Neural cell (in vitro differentiated cells): ENCODE results near the gene LAG3. TPM values are rescaled to one million over a fixed set of nuclear protein-coding genes. Genes with fewer than 3 reads are reported as not detected.

Source experiments
- H2AFZ ChIP-seq: fragments of 200-600, 300-800 bp; sonication (generic), shearing (Covaris generic); 2 replicates; pipeline ENCODE4 v1.6.0; 2014; ENCODE audit warnings: low read depth, mild to moderate bottlenecking, antibody characterized with exemption, low read length, moderate library complexity
- H3F3A ChIP-seq: fragments of 200-600 bp; shearing (Covaris generic); 2 replicates; pipeline ENCODE4 v1.6.1; 2016; ENCODE audit warnings: mild to moderate bottlenecking, moderate library complexity, mixed read lengths, antibody characterized with exemption, low read length; ENCODE audit not compliant: insufficient read depth, poor library complexity, severe bottlenecking
- H3K27ac ChIP-seq: fragments of 200-600, 300-800 bp; sonication (generic), shearing (Covaris generic); 2 replicates; pipeline ENCODE4 v1.5.1; 2014; ENCODE audit warnings: mild to moderate bottlenecking, low read length, moderate library complexity
- H3K27me3 ChIP-seq: fragments of 300-800, 200-600 bp; sonication (generic), shearing (Covaris generic); 2 replicates; pipeline ENCODE4 v1.6.0; 2014; ENCODE audit warnings: mild to moderate bottlenecking, low read depth, low read length, moderate library complexity; ENCODE audit not compliant: insufficient read depth
- H3K36me3 ChIP-seq: fragments of 300-800, 200-600 bp; sonication (generic), shearing (Covaris generic); 2 replicates; pipeline ENCODE4 v1.5.1; 2014; ENCODE audit warnings: mild to moderate bottlenecking, antibody characterized with exemption, low read length, moderate library complexity; ENCODE audit not compliant: insufficient read depth
- H3K4me2 ChIP-seq: fragments of 300-800, 200-600 bp; sonication (generic), shearing (Covaris generic); 2 replicates; pipeline ENCODE4 v1.6.0; 2014; ENCODE audit warnings: mild to moderate bottlenecking, low read length
- H3K4me3 ChIP-seq: fragments of 300-800, 200-600 bp; sonication (generic), shearing (Covaris generic); 2 replicates; pipeline ENCODE4 v1.5.1; 2014; ENCODE audit warnings: mild to moderate bottlenecking, low read length, moderate library complexity
- H3K79me2 ChIP-seq: fragments of 200-600 bp; shearing (Covaris generic); replicated peaks from 2 replicates; pipeline ENCODE4 v1.6.0; 2014; ENCODE audit warnings: mild to moderate bottlenecking, low read length, moderate library complexity; ENCODE audit not compliant: insufficient read depth
- H3K9ac ChIP-seq: fragments of 300-800, 200-600 bp; sonication (generic), shearing (Covaris generic); 2 replicates; pipeline ENCODE4 v1.6.1; 2016; ENCODE audit warnings: mild to moderate bottlenecking, low read length, mixed read lengths
- H3K9me2 ChIP-seq: fragments of 200-600 bp; shearing (Covaris generic); 2 replicates; pipeline ENCODE4 v1.6.1; 2016; ENCODE audit warnings: mild to moderate bottlenecking, low read length, mixed read lengths; ENCODE audit not compliant: insufficient read depth
- H3K9me3 ChIP-seq: fragments of 200-600, 300-800 bp; sonication (generic), shearing (Covaris generic); 2 replicates; pipeline ENCODE4 v1.6.1; 2016; ENCODE audit warnings: mild to moderate bottlenecking, mixed run types, low read length, moderate library complexity, mixed read lengths
- H4K20me1 ChIP-seq: fragments of 200-600 bp; shearing (Covaris generic); 2 replicates; pipeline ENCODE4 v1.6.1; 2016; ENCODE audit warnings: mild to moderate bottlenecking, mixed run types; ENCODE audit not compliant: insufficient read depth
- EP300 ChIP-seq: fragments of 450-650 bp; conservative IDR thresholded peaks from 2 replicates; pipeline ENCODE4 v1.6.1; 2014; ENCODE audit warnings: antibody characterized with exemption, mild to moderate bottlenecking, moderate library complexity; ENCODE audit not compliant: poor library complexity, severe bottlenecking
- EZH2 ChIP-seq: fragments of 200-600, 300-800 bp; shearing (Covaris generic), sonication (generic); IDR thresholded peaks from 2 replicates; pipeline ENCODE4 v1.6.1; 2014; ENCODE audit warnings: antibody characterized with exemption, low read length, borderline replicate concordance, mild to moderate bottlenecking; ENCODE audit not compliant: insufficient read depth, poor library complexity, severe bottlenecking
- MXI1 ChIP-seq: fragments of 450-650 bp; conservative IDR thresholded peaks from 2 replicates; pipeline ENCODE4 v1.6.1; 2014; ENCODE audit warnings: antibody characterized with exemption, mild to moderate bottlenecking; ENCODE audit not compliant: poor library complexity, severe bottlenecking
- POLR2AphosphoS5 ChIP-seq: IDR thresholded peaks from 2 replicates; pipeline ENCODE4 v1.6.1; 2012
- RAD21 ChIP-seq: fragments of 450-650 bp; conservative IDR thresholded peaks from 2 replicates; pipeline ENCODE4 v1.6.1; 2014; ENCODE audit warnings: antibody characterized with exemption, mild to moderate bottlenecking, moderate library complexity
- SMC3 ChIP-seq: fragments of 450-650 bp; conservative IDR thresholded peaks from 2 replicates; pipeline ENCODE4 v1.6.1; 2014; ENCODE audit warnings: antibody characterized with exemption, mild to moderate bottlenecking, moderate library complexity; ENCODE audit not compliant: poor library complexity
- TAF1 ChIP-seq: IDR thresholded peaks from 2 replicates; pipeline ENCODE4 v1.6.1; 2012; ENCODE audit warnings: low read depth
- polyA plus RNA-seq: library from polyadenylated mRNA; depleted of rRNA; stranded (reverse); fragments of >200 nt; gene quantifications from 2 replicates; pipeline ENCODE4 v1.2.3, GENCODE V29; 2014
- TF ChIP-seq, protein P1 (sequence below): fragments of 450-650 bp; IDR thresholded peaks from 2 replicates; pipeline ENCODE4 v1.5.1; 2014; ENCODE audit warnings: antibody characterized with exemption, mild to moderate bottlenecking, moderate library complexity; ENCODE audit not compliant: poor library complexity, severe bottlenecking
- TF ChIP-seq, protein P2 (sequence below): IDR thresholded peaks from 2 replicates; pipeline ENCODE4 v1.6.1; 2012; ENCODE audit warnings: borderline replicate concordance

LAG3 gene
- polyA plus RNA-seq, 1 donor from 2014 or later = 1.4 TPM

DNA sequence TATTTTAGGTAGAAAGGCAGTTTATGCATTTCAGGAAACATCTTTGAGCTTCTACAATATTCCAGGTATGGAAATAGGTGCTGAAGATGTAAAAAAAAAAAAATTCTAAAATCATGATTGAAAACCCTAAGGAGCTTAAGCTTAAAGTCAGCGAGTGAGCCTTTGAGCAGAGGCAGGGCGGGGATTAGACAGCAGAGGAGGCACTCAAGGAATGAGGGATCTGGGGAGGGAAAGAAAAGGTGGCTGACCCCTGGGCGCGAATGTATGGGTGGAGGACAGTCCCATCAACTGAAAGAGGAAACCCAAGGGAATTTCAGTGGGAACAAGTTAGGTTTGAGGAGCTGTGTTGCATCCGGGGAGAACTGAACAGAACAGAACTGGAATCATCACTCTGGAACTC is 12.6 kb upstream of the LAG3 start:
- no peak overlapping the region for H3K27ac ChIP-seq
- H3K4me2 ChIP-seq = no peak overlapping the region
- H3K36me3 ChIP-seq = no peaks in the 10 kb centered on the region
- TF ChIP-seq EP300 (no peak), TAF1 (no peak), RAD21 (no peak), EZH2 (no peak), POLR2AphosphoS5 (no peak), MXI1 (no peak)
- TF ChIP-seq, protein P1, sequence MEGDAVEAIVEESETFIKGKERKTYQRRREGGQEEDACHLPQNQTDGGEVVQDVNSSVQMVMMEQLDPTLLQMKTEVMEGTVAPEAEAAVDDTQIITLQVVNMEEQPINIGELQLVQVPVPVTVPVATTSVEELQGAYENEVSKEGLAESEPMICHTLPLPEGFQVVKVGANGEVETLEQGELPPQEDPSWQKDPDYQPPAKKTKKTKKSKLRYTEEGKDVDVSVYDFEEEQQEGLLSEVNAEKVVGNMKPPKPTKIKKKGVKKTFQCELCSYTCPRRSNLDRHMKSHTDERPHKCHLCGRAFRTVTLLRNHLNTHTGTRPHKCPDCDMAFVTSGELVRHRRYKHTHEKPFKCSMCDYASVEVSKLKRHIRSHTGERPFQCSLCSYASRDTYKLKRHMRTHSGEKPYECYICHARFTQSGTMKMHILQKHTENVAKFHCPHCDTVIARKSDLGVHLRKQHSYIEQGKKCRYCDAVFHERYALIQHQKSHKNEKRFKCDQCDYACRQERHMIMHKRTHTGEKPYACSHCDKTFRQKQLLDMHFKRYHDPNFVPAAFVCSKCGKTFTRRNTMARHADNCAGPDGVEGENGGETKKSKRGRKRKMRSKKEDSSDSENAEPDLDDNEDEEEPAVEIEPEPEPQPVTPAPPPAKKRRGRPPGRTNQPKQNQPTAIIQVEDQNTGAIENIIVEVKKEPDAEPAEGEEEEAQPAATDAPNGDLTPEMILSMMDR = no peak
- TF ChIP-seq, protein P2, sequence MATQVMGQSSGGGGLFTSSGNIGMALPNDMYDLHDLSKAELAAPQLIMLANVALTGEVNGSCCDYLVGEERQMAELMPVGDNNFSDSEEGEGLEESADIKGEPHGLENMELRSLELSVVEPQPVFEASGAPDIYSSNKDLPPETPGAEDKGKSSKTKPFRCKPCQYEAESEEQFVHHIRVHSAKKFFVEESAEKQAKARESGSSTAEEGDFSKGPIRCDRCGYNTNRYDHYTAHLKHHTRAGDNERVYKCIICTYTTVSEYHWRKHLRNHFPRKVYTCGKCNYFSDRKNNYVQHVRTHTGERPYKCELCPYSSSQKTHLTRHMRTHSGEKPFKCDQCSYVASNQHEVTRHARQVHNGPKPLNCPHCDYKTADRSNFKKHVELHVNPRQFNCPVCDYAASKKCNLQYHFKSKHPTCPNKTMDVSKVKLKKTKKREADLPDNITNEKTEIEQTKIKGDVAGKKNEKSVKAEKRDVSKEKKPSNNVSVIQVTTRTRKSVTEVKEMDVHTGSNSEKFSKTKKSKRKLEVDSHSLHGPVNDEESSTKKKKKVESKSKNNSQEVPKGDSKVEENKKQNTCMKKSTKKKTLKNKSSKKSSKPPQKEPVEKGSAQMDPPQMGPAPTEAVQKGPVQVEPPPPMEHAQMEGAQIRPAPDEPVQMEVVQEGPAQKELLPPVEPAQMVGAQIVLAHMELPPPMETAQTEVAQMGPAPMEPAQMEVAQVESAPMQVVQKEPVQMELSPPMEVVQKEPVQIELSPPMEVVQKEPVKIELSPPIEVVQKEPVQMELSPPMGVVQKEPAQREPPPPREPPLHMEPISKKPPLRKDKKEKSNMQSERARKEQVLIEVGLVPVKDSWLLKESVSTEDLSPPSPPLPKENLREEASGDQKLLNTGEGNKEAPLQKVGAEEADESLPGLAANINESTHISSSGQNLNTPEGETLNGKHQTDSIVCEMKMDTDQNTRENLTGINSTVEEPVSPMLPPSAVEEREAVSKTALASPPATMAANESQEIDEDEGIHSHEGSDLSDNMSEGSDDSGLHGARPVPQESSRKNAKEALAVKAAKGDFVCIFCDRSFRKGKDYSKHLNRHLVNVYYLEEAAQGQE = no peak
- H3K27me3 ChIP-seq = no peaks in the 10 kb centered on the region
- H3K9me3 ChIP-seq = no peaks in the 10 kb centered on the region
- H2AFZ ChIP-seq = no peak overlapping the region
- no peak overlapping the region for H3K4me3 ChIP-seq
- H3K9me2 ChIP-seq = no peaks in the 10 kb centered on the region
- H3K9ac ChIP-seq = no peak overlapping the region
- peaks cover 19% of the 10 kb centered on the region for H3K79me2 ChIP-seq
- H3F3A ChIP-seq = peaks cover 4% of the 10 kb centered on the region
- no peaks in the 10 kb centered on the region for H4K20me1 ChIP-seq

DNA sequence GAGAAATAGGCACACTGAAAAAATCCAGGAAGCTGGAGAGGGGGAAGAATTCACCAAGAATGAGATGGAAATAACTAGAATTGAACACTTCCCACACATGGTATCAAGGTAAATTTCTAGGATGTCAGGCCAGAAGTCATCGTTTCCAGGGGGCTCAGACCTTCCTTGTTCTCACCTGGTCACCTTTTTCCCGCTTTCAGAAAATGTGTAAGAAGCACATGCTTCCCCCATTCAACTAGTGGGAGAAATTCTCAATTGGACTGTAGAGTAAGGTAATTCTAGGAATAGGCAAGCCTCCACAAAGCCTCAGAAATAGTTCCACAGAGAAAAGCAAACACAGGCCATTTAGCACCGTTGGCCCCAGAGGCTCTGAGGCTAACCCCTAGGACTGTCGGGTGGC is 8.9 kb upstream of the LAG3 start:
- peaks cover 10% of the 10 kb centered on the region for H3F3A ChIP-seq
- H2AFZ ChIP-seq = no peak overlapping the region
- peak overlapping the region; percentile 100 for H3K27ac ChIP-seq
- peaks cover 8% of the 10 kb centered on the region for H4K20me1 ChIP-seq
- H3K4me3 ChIP-seq = peak overlapping the region; percentile 87
- no peaks in the 10 kb centered on the region for H3K9me2 ChIP-seq
- H3K36me3 ChIP-seq = no peaks in the 10 kb centered on the region
- H3K4me2 ChIP-seq = peak overlapping the region; percentile 64
- H3K9ac ChIP-seq = peak overlapping the region; percentile 99
- H3K27me3 ChIP-seq = no peaks in the 10 kb centered on the region
- TF ChIP-seq POLR2AphosphoS5 = no peak
- TF ChIP-seq RAD21 = no peak
- TF ChIP-seq TAF1 = no peak
- TF ChIP-seq, protein P2 = no peak
- no peak for TF ChIP-seq MXI1
- TF ChIP-seq EP300 = no peak
- TF ChIP-seq SMC3 = no peak
- TF ChIP-seq EZH2 = no peak
- TF ChIP-seq, protein P1 = no peak
- no peaks in the 10 kb centered on the region for H3K9me3 ChIP-seq
- H3K79me2 ChIP-seq = peaks cover 44% of the 10 kb centered on the region
